H1 (cell line): ENCODE measurements around the gene EIF4E3. TPM values are rescaled to one million over a fixed set of nuclear protein-coding genes. Genes with fewer than 3 reads are reported as not detected.
A peak's percentile ranks its signal among the peaks of the same experiment; 100 is the strongest.

Source experiments
- CTCF ChIA-PET: fragments of 300-600 bp; sonication (Branson Sonifier 250); formaldehyde crosslinking; loops from one replicate; lab custom pipeline; 2021; ENCODE audit not compliant: partially characterized antibody; lab: Charles Lee
- POLR2A ChIA-PET: fragments of 300-600 bp; sonication (Branson Sonifier 250); formaldehyde crosslinking; loops from one replicate; lab custom pipeline; 2021; ENCODE audit warnings: inconsistent platforms; ENCODE audit not compliant: partially characterized antibody; lab: Charles Lee
- DNase-seq, 2 experiments: peaks; one replicate each; pipeline versions ENCODE4 v3.0.0 to v3.0.0-alpha.2; 2010 to 2022; ENCODE audit warnings: low spot score in 2 of 2, low read depth in 1 of 2, mixed read lengths in 1 of 2
- FAIRE-seq: peaks from 2 replicates; lab custom pipeline; 2011; peaks lifted over from hg19 to GRCh38; lab: Jason Lieb, UNC
- H2AFZ ChIP-seq: 2 replicates; pipeline ENCODE4 v1.8.1; 2012; ENCODE audit warnings: low read length, inconsistent platforms
- H2AK5ac ChIP-seq: 2 replicates; pipeline ENCODE4 v1.6.1; 2013; ENCODE audit warnings: low read depth, low read length
- H2BK120ac ChIP-seq: replicated peaks from 2 replicates; pipeline ENCODE3; 2013; ENCODE audit warnings: low read depth, low read length, inconsistent platforms
- H2BK12ac ChIP-seq: 2 replicates; pipeline ENCODE4 v1.6.1; 2013; ENCODE audit warnings: low read depth, low read length
- H2BK15ac ChIP-seq: 2 replicates; pipeline ENCODE4 v1.6.1; 2013; ENCODE audit warnings: low read length
- H2BK20ac ChIP-seq: 2 replicates; pipeline ENCODE4 v1.6.1; 2013; ENCODE audit warnings: low read length
- H2BK5ac ChIP-seq: 2 replicates; pipeline ENCODE4 v1.6.1; 2013; ENCODE audit warnings: low read depth, low read length
- H3K14ac ChIP-seq: 2 replicates; pipeline ENCODE4 v1.6.1; 2013; ENCODE audit warnings: inconsistent platforms; ENCODE audit not compliant: insufficient read length
- H3K18ac ChIP-seq: 2 replicates; pipeline ENCODE4 v1.6.1; 2013; ENCODE audit warnings: low read length; ENCODE audit errors: extremely low read depth
- H3K23ac ChIP-seq: 2 replicates; pipeline ENCODE4 v1.6.1; 2013; ENCODE audit warnings: inconsistent platforms; ENCODE audit not compliant: insufficient read length
- H3K23me2 ChIP-seq: 2 replicates; pipeline ENCODE4 v1.6.1; 2013; ENCODE audit warnings: low read depth, low read length
- H3K27ac ChIP-seq: 2 replicates; pipeline ENCODE4 v1.6.1; 2011; ENCODE audit warnings: low read depth, low read length, inconsistent platforms
- H3K27me3 ChIP-seq, 4 experiments: replicated peaks in 1 of 4; 1 replicate in 1 of 4; 2 replicates in 3 of 4; pipeline versions ENCODE4 v1.6.1 to v1.8.1; 2011 to 2013; ENCODE audit warnings: low read length in 3 of 4, mild to moderate bottlenecking in 3 of 4, inconsistent platforms in 2 of 4, mixed read lengths in 2 of 4, moderate library complexity in 1 of 4; ENCODE audit not compliant: control insufficient read depth in 3 of 4, insufficient read depth in 3 of 4; ENCODE audit errors: extremely low read depth in 1 of 4
- H3K36me3 ChIP-seq, 4 experiments: 2 replicates each; pipeline versions ENCODE4 v1.6.1 to v1.8.1; 2011 to 2013; ENCODE audit warnings: mild to moderate bottlenecking in 4 of 4, low read length in 3 of 4, moderate library complexity in 2 of 4, control low read depth in 1 of 4, inconsistent platforms in 1 of 4; ENCODE audit not compliant: insufficient read depth in 4 of 4, control insufficient read depth in 2 of 4
- H3K4ac ChIP-seq: replicated peaks from 2 replicates; pipeline ENCODE3; 2013; ENCODE audit warnings: low read length, low read depth, mixed read lengths, inconsistent platforms; ENCODE audit not compliant: insufficient read length
- H3K4me1 ChIP-seq, 4 experiments: replicated peaks in 1 of 4; 1 replicate in 1 of 4; 2 replicates in 3 of 4; pipeline versions ENCODE4 v1.6.1 to v1.8.1; 2011 to 2013; ENCODE audit warnings: low read length in 3 of 4, inconsistent platforms in 2 of 4, mixed read lengths in 1 of 4; ENCODE audit not compliant: insufficient read depth in 4 of 4, control insufficient read depth in 3 of 4
- H3K4me2 ChIP-seq, 2 experiments: 2 replicates each; pipeline versions ENCODE4 v1.6.1 to v1.8.1; 2011 to 2013; ENCODE audit warnings: low read depth in 2 of 2, low read length in 2 of 2, control low read depth in 1 of 2, inconsistent platforms in 1 of 2, mild to moderate bottlenecking in 1 of 2; ENCODE audit not compliant: insufficient read depth in 1 of 2
- H3K4me3 ChIP-seq, 4 experiments: fragments of 200-600, 300-600 bp in 1 of 4; sonication (generic), shearing (Covaris generic), sonication (Bioruptor Twin) in 1 of 4; 2 replicates each; pipeline versions ENCODE4 v1.5.1 to v1.8.1; 2011 to 2016; ENCODE audit warnings: low read length in 4 of 4, low read depth in 3 of 4, control low read depth in 2 of 4, inconsistent platforms in 2 of 4, mild to moderate bottlenecking in 2 of 4, mixed read lengths in 1 of 4, moderate library complexity in 1 of 4; ENCODE audit not compliant: insufficient read depth in 2 of 4; ENCODE audit errors: extremely low read depth in 1 of 4
- H3K56ac ChIP-seq: replicated peaks from 2 replicates; pipeline ENCODE3; 2013; ENCODE audit warnings: low read depth, mild to moderate bottlenecking, mixed read lengths, low read length, inconsistent platforms; ENCODE audit not compliant: insufficient read length
- H3K79me1 ChIP-seq: 2 replicates; pipeline ENCODE4 v1.6.1; 2013; ENCODE audit warnings: low read depth, low read length, control low read depth
- H3K79me2 ChIP-seq, 2 experiments: 2 replicates each; pipeline versions ENCODE4 v1.6.1 to v1.8.1; 2012 to 2013; ENCODE audit warnings: low read length in 2 of 2, mild to moderate bottlenecking in 2 of 2, inconsistent platforms in 1 of 2; ENCODE audit not compliant: insufficient read depth in 2 of 2, control insufficient read depth in 1 of 2
- H3K9ac ChIP-seq, 4 experiments: replicated peaks in 1 of 4; 1 replicate in 1 of 4; 2 replicates in 3 of 4; pipeline versions ENCODE4 v1.6.1 to v1.8.1; 2011 to 2013; ENCODE audit warnings: low read depth in 3 of 4, low read length in 3 of 4, control low read depth in 2 of 4, mild to moderate bottlenecking in 2 of 4, moderate library complexity in 2 of 4, inconsistent platforms in 1 of 4; ENCODE audit errors: extremely low read depth in 1 of 4
- H3K9me3 ChIP-seq, 2 experiments: 2 replicates each; pipeline versions ENCODE4 v1.6.1 to v1.8.1; 2012 to 2013; ENCODE audit warnings: mild to moderate bottlenecking in 2 of 2, moderate library complexity in 2 of 2, control low read depth in 1 of 2, inconsistent platforms in 1 of 2, low read depth in 1 of 2, low read length in 1 of 2, mixed read lengths in 1 of 2; ENCODE audit not compliant: insufficient read depth in 2 of 2
- H4K20me1 ChIP-seq, 2 experiments: replicated peaks in 1 of 2; 2 replicates each; pipeline versions ENCODE3 to v1.8.1; 2011 to 2013; ENCODE audit warnings: inconsistent platforms in 2 of 2, low read length in 2 of 2, mild to moderate bottlenecking in 1 of 2; ENCODE audit not compliant: insufficient read depth in 2 of 2, control insufficient read depth in 1 of 2
- H4K5ac ChIP-seq: 2 replicates; pipeline ENCODE4 v1.6.1; 2013; ENCODE audit warnings: low read length, low read depth, mixed read lengths, inconsistent platforms; ENCODE audit not compliant: insufficient read length
- H4K8ac ChIP-seq: 2 replicates; pipeline ENCODE4 v1.8.0; 2013; ENCODE audit warnings: mild to moderate bottlenecking, moderate library complexity, low read length, inconsistent platforms; ENCODE audit not compliant: insufficient read depth; ENCODE audit errors: extremely low read depth
- H4K91ac ChIP-seq: replicated peaks from 2 replicates; pipeline ENCODE3; 2013; ENCODE audit warnings: low read length, mixed read lengths, inconsistent platforms; ENCODE audit not compliant: insufficient read length
- FOSL1 ChIP-seq: IDR thresholded peaks from 2 replicates; pipeline ENCODE4 v1.6.1; 2011; ENCODE audit warnings: mild to moderate bottlenecking, low read depth, low read length, moderate library complexity; ENCODE audit not compliant: insufficient read depth
- MAX ChIP-seq: IDR thresholded peaks from 2 replicates; pipeline ENCODE4 v1.6.1; 2012; ENCODE audit warnings: inconsistent platforms
- WGBS, 2 experiments: shearing (Covaris generic) in 1 of 2; methylation state at CpG; one replicate each; pipeline versions ENCODE4 v1.1.6 to v1.1.7; 2013 to 2015; ENCODE audit warnings: low lambda C conversion rate in 2 of 2, mixed read lengths in 2 of 2, inconsistent platforms in 1 of 2, low coverage in 1 of 2, missing lambda C conversion rate in 1 of 2; ENCODE audit not compliant: insufficient replicate concordance in 2 of 2, insufficient coverage in 1 of 2, insufficient read length in 1 of 2; ENCODE audit errors: extremely low coverage in 1 of 2, missing lambda C conversion rate in 1 of 2; 5-methylcytosine and 5-hydroxymethylcytosine counted together
- polyA plus RNA-seq, 7 experiments: library from polyadenylated mRNA; depleted of rRNA in 3 of 7; stranded (reverse) in 5 of 7; unstranded in 2 of 7; fragments of >200 nt in 5 of 7; fragments of 200-250 nt in 2 of 7; gene quantifications; 1 replicate in 5 of 7; 2 replicates in 1 of 7; 4 replicates in 1 of 7; pipeline versions ENCODE4 v1.2.1 to v1.2.3, GENCODE V29; 2011 to 2013; ENCODE audit warnings: missing spikeins in 2 of 7, mixed read lengths in 2 of 7
- total RNA-seq: library from RNA; stranded (reverse); fragmentation: NEBNext Ultra II Directional; extraction: Animal tissue kit (Norgen Biotek cat#: 25700); gene quantifications from 2 replicates; pipeline ENCODE4 v1.2.1, GENCODE V29; 2021

Gene EIF4E3
- total and polyA plus RNA-seq, 2 of the 8 experiments (the other 6 are each of a cell fraction or from before 2014, with no cell fraction given), result 5.2 to 17.0 TPM

- POLR2A ChIA-PET, result no interaction called here
Measured at GRCh38 chr3:71672807-71673206, 52.4 kb downstream of the EIF4E3 start.

More at GRCh38 chr3:71672807-71673206, 52.4 kb downstream of the EIF4E3 start:
- H3K23me2 ChIP-seq, result no peaks in the 10 kb centered on the region
- H2BK20ac ChIP-seq, result no peak overlapping the region
- H3K79me2 ChIP-seq, result no peaks in the 10 kb centered on the region
- no peak overlapping the region for H3K14ac ChIP-seq
- H3K9me3 ChIP-seq, result no peaks in the 10 kb centered on the region
- no peak overlapping the region for H2BK120ac ChIP-seq
- no peak overlapping the region for H3K56ac ChIP-seq
- FAIRE-seq, result no peak
- H3K4me1 ChIP-seq, result peaks cover 0 to 4% (median 2%) of the 10 kb centered on the region in 4 experiments; a peak in 4 of 7 replicates
- H2BK5ac ChIP-seq, result peak overlapping the region; percentile 7; the same call in 1 of the 2 replicates
- H3K18ac ChIP-seq, result no peak overlapping the region
- H2AFZ ChIP-seq, result no peak overlapping the region
- no peaks in the 10 kb centered on the region for H3K79me1 ChIP-seq
- TF ChIP-seq FOSL1 (no peak), MAX (peak; percentile 25; the same call in 1 of the 2 replicates)
- no peaks in the 10 kb centered on the region for H3K27me3 ChIP-seq
- H3K4ac ChIP-seq, result no peak overlapping the region
- no peaks in the 10 kb centered on the region for H4K20me1 ChIP-seq
- CTCF ChIA-PET, result interaction anchor here (1.3 kb wide), 1 partner anchor 1133 kb away, joined by 3 read pairs; no protein-coding TSS in a partner anchor
- H2AK5ac ChIP-seq, result no peak overlapping the region
- WGBS, 2 experiments, result 73% methylated on average over 6 of the region's 6 CpGs; no CpG with 5 or more reads in 1 of the 2 experiments
- no peak overlapping the region for H3K9ac ChIP-seq
- no peak overlapping the region for H4K91ac ChIP-seq
- DNase-seq, result no peak
- no peak overlapping the region for H3K23ac ChIP-seq
- no peak overlapping the region for H4K5ac ChIP-seq
- no peak overlapping the region for H3K4me2 ChIP-seq
- H3K4me3 ChIP-seq, result no peak overlapping the region
- H4K8ac ChIP-seq, result no peak overlapping the region
- no peak overlapping the region for H2BK15ac ChIP-seq
- no peaks in the 10 kb centered on the region for H3K36me3 ChIP-seq
- no peak overlapping the region for H2BK12ac ChIP-seq
- no peak overlapping the region for H3K27ac ChIP-seq
